SHP77 (cell line): ENCODE results near the gene CDH13.

Experiments used
- DNase-seq, 2 experiments: peaks; one replicate each; lab custom pipeline; 2025; lab: John Stamatoyannopoulos, UW

The CDH13 gene

GRCh38 chr16:83307594-83307992, 680.8 kb downstream of the CDH13 start:
- DNase-seq = no peak

DNA sequence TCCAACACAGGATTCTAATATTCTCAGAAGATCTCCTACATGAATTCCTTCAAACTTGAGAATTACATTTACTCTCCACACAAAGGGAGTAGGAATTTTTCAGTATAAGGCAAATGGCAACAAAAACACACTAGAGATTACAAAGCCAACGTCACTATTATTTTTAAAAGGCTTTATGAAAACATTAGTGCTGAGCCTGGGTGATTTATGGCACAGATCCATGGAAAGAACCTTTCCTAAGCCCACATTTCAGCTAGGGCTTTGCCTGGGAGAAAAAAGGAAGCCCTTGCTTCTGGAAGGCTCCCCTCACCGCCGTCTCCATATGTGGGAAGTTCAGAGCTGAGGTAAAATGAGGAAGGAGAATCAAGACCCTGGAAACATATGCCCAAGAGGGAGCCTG, 681.6 kb downstream of the CDH13 start:
- no peak for DNase-seq

DNA sequence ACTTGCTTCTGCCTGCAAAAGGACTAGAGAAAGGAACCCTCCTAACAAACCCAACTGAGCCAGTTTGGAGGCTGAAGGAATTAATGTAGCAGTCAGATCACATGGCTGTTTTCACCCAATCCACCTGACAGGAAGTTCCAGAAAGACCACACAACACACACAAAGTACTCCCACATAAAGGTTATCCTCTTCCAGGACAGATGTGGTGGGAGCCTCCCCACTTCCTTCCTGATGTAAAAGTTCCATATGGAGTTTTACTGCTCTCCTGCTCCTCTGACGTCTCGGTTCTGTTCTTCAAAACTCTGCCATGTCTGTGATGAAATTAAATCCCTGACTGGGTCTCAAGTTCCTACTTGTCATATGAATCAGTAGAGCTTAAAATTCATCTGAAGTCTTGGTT, 684.0 kb downstream of the CDH13 start:
- DNase-seq = no peak

DNA sequence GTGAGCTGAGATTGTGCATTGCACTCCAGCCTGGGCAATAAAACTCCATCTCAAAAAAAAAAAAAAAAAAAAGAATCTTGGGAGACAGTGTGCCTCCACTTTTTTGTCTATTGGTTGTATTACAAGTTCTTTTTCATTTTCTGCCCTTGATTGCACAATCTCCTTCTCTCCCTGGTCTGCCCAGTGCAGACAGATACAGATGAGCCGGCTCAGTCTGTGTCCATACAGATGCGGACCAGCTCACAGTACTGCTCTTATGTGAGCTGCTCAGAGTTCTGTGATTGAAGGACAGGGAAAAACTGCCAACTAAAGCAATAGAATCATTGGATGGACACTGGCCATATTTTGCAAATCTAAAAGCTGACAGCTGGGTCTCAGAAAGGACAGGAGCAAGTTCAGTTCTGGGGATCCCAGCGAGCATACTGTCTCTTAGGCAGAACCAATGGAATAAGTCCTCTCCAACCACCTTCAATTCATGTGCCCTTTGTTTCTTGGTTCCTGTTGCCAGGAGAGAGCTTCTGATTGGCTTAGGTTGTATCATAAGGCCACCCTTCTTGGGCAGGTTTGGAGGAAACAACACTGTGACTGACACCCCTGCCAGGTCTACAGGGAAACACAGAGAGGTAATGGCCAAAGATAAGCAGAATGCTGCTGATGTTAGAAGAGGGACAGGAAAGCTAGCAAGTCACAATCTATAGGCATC, 685.4 kb downstream of the CDH13 start:
- DNase-seq = no peak

DNA sequence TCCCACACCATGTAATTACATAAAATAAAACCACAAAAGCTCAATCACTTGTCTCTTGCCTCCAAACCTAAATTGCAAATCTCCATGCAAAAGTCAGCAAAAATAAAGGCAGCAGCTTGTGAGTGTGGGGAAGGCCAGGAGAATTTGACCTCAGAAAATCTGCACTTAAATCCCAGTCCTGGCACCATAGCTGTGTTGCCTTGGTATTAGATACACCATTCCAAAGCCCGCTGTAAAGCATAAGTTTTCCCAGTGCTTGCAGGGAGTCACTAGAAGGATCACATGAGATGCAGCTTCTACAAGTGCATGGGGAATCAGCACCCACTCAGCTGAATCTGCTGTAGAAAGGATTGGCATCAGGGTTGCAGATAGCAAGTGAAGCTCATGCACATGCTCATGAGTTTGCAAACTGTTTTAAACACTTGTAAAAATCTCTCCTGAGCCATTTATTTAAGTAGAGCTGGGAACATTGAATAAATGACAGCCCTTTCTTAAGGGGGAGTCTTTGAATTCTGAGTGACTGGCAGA, 686.0 kb downstream of the CDH13 start:
- no peak for DNase-seq

GRCh38 chr16:83315271-83315670, 688.5 kb downstream of the CDH13 start:
- DNase-seq = no peak

GRCh38 chr16:83316458-83316857, 689.7 kb downstream of the CDH13 start:
- DNase-seq = no peak

DNA sequence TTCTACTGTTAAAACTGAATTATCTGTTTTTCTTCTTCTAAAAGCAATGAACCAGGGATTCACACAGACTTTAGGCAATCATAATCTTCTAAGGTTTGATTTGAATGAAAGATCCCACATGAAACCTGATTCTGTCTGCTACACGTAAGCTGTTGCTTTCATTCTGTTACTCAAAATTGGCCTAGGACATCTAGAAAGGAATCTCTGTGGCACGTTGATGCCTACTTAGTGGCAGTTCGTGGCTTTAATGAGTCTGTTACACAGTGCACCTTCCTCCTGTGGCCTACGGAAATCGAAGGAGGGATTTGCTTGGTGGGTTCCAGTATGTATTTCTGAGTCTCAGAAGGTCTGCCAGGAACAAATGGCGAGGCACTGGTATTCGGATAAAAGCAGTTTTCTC, 691.6 kb downstream of the CDH13 start:
- DNase-seq = no peak

DNA sequence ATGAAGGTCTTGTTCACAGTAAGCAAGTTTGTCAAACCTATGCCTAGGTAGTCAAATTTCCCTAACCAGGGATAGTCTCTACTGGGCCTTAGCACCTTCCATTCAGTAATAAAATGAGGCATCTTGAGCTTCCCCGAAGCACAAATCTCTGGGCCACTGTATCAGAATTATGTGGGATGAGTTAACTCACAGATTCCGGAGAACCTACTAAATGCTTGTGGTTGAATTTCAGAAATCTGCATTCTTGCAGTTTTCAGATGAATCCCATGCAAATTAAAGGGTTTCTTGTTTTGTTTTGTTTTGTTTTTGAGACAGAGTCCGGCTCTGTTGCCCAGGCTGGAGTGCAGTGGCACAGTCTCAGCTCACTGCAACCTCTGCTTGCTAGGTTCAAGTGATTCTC, 702.2 kb downstream of the CDH13 start:
- DNase-seq = no peak

GRCh38 chr16:83329441-83329840, 702.7 kb downstream of the CDH13 start:
- no peak for DNase-seq

- no peak for DNase-seq
These were observed 703.5 kb downstream of the CDH13 start for GRCh38 chr16:83330251-83330650.

DNA sequence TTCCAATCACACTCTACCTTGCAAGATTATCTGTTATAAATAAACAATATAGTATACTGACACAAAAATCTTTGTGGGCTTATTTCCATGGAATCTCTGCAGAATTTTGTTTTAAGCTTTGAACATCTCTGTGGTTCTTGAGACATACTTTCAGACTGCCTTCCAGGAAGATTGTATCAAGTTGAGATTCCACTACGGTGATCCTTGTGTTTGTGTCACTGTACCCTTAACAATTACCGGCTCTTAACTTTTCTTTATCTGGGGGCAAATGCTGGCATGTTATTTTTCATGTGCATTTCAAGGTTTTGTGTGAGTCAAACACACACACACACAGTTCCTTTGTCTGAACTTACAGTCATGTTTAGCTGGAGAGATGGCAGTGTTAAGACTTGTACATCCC, 708.3 kb downstream of the CDH13 start:
- no peak for DNase-seq

DNA sequence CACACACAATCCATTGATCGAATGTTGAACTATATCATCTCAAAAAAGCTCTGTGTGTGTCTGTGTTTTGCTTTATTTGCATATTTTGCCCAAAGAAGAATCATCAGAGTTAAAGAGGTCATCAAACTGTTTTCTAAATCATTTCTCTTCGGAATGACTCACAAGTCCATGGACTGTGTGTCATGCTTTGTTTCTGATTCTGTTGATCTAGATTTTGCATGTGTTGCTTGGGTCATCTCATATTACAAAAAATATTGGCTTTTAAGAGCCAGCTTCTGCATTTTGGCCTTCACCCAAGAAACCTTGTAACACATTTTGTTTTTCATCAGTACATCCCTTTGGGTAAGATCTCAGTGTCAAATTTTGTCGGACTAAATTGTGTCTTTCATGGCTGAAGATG, 709.8 kb downstream of the CDH13 start:
- no peak for DNase-seq

DNA sequence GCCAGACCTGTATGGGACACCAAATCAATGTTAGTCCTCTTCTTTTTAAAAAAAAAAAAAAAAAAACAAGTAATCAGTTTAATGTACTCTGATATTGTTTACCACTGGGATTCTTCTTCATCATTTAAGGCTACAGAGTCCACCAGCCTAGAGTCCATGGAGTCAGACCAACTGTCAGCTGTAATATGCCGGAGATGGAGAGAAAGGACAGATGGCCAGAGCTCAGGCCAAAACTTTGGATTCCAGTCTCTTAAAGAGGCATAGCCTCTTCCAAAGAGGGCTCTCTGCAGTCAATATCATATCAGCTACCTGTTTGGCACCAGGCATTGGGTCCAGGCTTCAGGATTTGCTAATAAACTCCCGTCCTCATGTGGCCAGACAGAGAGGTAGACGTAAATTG, 711.4 kb downstream of the CDH13 start:
- no peak for DNase-seq

- no peak for DNase-seq
These were observed 712.2 kb downstream of the CDH13 start for GRCh38 chr16:83338941-83339340.

DNA sequence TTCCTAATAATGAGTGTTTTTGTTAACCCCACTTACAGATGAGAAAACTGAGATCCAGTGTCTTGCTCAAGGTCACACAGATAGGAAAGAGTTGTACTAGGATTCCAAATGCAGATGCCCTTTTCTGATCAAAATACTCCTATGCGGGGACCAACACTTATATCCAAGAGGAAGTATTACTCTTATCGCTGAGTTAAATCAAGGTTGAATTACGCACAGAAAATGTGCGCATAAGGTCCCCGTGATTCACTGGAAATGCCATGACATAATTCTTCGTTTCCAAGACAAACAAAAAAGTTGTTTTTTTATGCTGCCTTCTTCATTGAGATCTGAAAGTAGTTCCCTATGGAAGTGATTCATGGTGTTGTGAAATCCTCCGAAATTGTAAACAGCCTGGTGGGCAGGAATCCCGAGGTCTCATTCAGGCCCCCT, 717.2 kb downstream of the CDH13 start:
- no peak for DNase-seq

- no peak for DNase-seq
These were observed 719.3 kb downstream of the CDH13 start for GRCh38 chr16:83345846-83346640.

DNA sequence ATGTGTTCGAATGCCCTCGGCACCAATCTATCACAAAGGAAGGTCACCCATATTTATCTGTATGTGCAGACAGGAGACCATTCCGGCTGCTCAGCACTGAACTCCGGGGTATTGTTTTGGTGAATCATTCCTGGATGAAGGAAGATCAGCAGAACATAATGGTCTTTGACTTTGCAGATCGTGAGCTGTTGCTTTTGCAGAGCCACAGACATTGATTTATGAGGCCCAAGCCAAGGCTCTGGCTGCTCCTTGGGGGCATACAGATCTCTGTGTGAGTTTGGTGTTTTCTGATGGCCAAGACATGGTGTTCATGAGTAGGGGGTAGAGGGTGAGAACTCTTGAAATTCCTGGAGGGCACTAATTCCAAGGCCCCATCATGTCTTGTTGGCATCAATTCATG, 722.2 kb downstream of the CDH13 start:
- no peak for DNase-seq

GRCh38 chr16:83350481-83350880, 723.7 kb downstream of the CDH13 start:
- DNase-seq = no peak

- DNase-seq = no peak
These were observed 725.1 kb downstream of the CDH13 start for GRCh38 chr16:83351846-83352245.

- DNase-seq = no peak
These were observed 726.5 kb downstream of the CDH13 start for GRCh38 chr16:83353241-83353640.

DNA sequence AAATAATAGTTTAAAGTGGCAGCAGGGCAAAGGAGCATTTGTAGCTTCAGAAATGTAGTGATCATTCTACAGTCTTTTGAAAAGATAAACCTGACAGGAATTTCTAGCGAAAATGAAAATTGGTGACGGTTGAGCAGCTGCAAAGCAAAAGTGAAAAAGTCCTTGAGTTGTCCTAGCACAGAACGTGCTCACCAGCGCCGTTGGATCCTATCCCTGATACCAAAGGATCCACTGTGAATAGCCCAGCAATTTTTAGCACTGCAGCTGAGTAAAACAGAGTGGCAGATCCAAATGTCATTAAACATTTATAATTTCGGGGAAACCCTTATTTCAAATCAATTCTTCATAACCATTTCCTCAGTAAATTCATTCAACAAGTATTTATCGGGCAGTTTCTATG, 727.2 kb downstream of the CDH13 start:
- no peak for DNase-seq

DNA sequence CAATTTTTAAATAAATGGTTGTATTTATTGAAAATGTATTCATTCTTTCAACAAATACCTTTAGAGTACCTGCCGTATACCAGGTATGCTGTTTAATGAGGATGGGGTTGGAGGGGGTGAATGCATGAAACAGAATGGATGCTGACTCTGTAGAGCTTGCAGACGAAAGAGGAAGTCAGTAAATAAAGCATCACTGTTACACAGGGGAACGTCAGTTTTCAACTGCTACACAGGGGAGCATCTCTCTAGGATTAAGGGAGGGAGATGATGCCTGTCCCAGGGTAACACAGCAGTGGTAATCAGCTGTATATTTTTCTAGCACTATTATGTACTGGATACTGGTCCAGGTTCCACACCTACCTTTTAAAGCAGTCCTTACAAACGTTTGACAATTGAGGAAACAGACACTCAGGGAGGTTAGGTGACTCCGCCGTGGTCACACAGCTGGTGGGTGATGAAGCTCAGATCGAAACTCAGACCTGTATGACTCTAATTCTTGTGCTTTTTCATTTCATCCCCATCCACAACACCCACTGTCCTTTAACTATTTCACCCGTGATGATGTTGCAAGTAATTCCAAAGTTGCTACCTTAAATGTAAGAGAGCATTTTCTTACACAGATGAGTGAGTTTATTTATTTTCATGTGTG, 728.9 kb downstream of the CDH13 start:
- no peak for DNase-seq
